PFSK-1 (cell line): ENCODE data around the gene TMEM232.

Experiments
- FOXP2 ChIP-seq: optimal IDR thresholded peaks from 2 replicates; pipeline ENCODE3; 2011; ENCODE audit warnings: borderline replicate concordance, control low read depth, inconsistent platforms; ENCODE audit not compliant: insufficient read depth; ENCODE audit errors: extremely low read length, extremely low read depth
- TAF1 ChIP-seq: IDR thresholded peaks from 2 replicates; pipeline ENCODE4 v1.6.1; 2012; ENCODE audit warnings: low read length, control low read depth, borderline replicate concordance; ENCODE audit not compliant: insufficient read depth
- TF ChIP-seq, protein P1 (sequence below), 2 experiments: IDR thresholded peaks; 2 replicates each; pipeline versions ENCODE4 v1.6.1 to v1.8.0; 2011 to 2012; ENCODE audit warnings: low read depth in 2 of 2, low read length in 2 of 2, control low read depth in 1 of 2, inconsistent platforms in 1 of 2, mild to moderate bottlenecking in 1 of 2, moderate library complexity in 1 of 2; ENCODE audit not compliant: insufficient read depth in 1 of 2

DNA sequence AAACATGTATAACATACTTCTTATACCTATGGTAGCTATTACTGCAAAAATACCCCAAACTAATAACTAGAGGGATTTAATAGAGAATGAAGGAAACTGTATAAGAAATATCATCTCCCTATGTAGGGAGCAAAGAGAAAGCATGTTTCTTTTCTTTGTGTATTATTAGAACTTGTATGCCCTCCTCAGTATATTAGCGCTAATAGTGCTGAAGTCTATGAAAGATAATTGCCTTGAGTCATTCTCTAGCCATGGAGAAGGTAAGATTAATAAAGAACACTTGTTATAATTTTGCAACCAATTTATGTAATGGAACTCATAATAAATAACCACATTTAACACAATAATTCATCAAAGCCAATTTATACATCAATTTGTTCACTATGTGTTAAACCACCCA, 329.2 kb downstream of the TMEM232 start:
- TF ChIP-seq TAF1 (no peak), FOXP2 (no peak)
- TF ChIP-seq, protein P1, sequence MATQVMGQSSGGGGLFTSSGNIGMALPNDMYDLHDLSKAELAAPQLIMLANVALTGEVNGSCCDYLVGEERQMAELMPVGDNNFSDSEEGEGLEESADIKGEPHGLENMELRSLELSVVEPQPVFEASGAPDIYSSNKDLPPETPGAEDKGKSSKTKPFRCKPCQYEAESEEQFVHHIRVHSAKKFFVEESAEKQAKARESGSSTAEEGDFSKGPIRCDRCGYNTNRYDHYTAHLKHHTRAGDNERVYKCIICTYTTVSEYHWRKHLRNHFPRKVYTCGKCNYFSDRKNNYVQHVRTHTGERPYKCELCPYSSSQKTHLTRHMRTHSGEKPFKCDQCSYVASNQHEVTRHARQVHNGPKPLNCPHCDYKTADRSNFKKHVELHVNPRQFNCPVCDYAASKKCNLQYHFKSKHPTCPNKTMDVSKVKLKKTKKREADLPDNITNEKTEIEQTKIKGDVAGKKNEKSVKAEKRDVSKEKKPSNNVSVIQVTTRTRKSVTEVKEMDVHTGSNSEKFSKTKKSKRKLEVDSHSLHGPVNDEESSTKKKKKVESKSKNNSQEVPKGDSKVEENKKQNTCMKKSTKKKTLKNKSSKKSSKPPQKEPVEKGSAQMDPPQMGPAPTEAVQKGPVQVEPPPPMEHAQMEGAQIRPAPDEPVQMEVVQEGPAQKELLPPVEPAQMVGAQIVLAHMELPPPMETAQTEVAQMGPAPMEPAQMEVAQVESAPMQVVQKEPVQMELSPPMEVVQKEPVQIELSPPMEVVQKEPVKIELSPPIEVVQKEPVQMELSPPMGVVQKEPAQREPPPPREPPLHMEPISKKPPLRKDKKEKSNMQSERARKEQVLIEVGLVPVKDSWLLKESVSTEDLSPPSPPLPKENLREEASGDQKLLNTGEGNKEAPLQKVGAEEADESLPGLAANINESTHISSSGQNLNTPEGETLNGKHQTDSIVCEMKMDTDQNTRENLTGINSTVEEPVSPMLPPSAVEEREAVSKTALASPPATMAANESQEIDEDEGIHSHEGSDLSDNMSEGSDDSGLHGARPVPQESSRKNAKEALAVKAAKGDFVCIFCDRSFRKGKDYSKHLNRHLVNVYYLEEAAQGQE (IDR thresholded peaks at IDR 0.05; ENCODE audit: insufficient read depth in 1 of 2, low read depth in 2 of 2, low read length in 2 of 2), result no peak
